Measurements from ENCODE around the gene NOS1AP. TPM values are rescaled to one million over a fixed set of nuclear protein-coding genes. Genes with fewer than 3 reads are reported as not detected.

NOS1AP gene
- polyA plus RNA-seq, 6 donors from 2014 or later, result not detected

- Mint-ChIP-seq H3K4me3 (no peak overlapping the region), H3K9me3 (no peaks in the 10 kb centered on the region), H3K27ac (no peak overlapping the region), H3K36me3 (no peaks in the 10 kb centered on the region), H3K27me3 (peaks cover under 1 to 10% (median 4%) of the 10 kb centered on the region in 3 donors), H3K4me1 (no peaks in the 10 kb centered on the region)
- no peak for ATAC-seq (ENCODE audit: low read depth in 2 of 2)
- no peak for DNase-seq
Observed at GRCh38 chr1:162370161-162370560, 300.7 kb downstream of the NOS1AP start.

- H3K36me3 Mint-ChIP-seq, result no peaks in the 10 kb centered on the region
- H3K4me3 Mint-ChIP-seq, result no peak overlapping the region
- H3K27me3 Mint-ChIP-seq, result peaks cover 0 to 9% (median 0%) of the 10 kb centered on the region in 3 donors
- H3K9me3 Mint-ChIP-seq, result no peaks in the 10 kb centered on the region
- H3K27ac Mint-ChIP-seq, result no peak overlapping the region
- DNase-seq (no peak), ATAC-seq (ENCODE audit: low read depth in 2 of 2) (no peak)
- no peaks in the 10 kb centered on the region for H3K4me1 Mint-ChIP-seq
Observed at GRCh38 chr1:162370721-162371120, 301.2 kb downstream of the NOS1AP start.

GRCh38 chr1:162371611-162372010, 302.1 kb downstream of the NOS1AP start:
- no peaks in the 10 kb centered on the region for H3K4me1 Mint-ChIP-seq
- DNase-seq (no peak), ATAC-seq (ENCODE audit: low read depth in 2 of 2) (no peak)
- H3K4me3 Mint-ChIP-seq, result no peak overlapping the region
- H3K27me3 Mint-ChIP-seq, result no peaks in the 10 kb centered on the region
- H3K27ac Mint-ChIP-seq, result peak overlapping the region in 1 of 6 donors; percentile 61
- no peaks in the 10 kb centered on the region for H3K36me3 Mint-ChIP-seq
- no peaks in the 10 kb centered on the region for H3K9me3 Mint-ChIP-seq

- Mint-ChIP-seq H3K36me3 (no peaks in the 10 kb centered on the region), H3K9me3 (no peaks in the 10 kb centered on the region), H3K4me3 (no peak overlapping the region), H3K27ac (peak overlapping the region in 2 of 6 donors; percentile 44 to 61), H3K4me1 (no peaks in the 10 kb centered on the region), H3K27me3 (no peaks in the 10 kb centered on the region)
- ATAC-seq (ENCODE audit: low read depth in 2 of 2) (no peak), DNase-seq (no peak)
Observed at GRCh38 chr1:162372159-162373071, 302.9 kb downstream of the NOS1AP start.

GRCh38 chr1:162373072-162373427, 303.6 kb downstream of the NOS1AP start:
- Mint-ChIP-seq H3K9me3 (no peaks in the 10 kb centered on the region), H3K4me3 (no peak overlapping the region), H3K4me1 (no peaks in the 10 kb centered on the region), H3K27me3 (no peaks in the 10 kb centered on the region), H3K36me3 (no peaks in the 10 kb centered on the region), H3K27ac (no peak overlapping the region)
- no peak for ATAC-seq (ENCODE audit: low read depth in 2 of 2)
- no peak for DNase-seq

GRCh38 chr1:162373541-162374260, 304.2 kb downstream of the NOS1AP start:
- no peaks in the 10 kb centered on the region for H3K4me1 Mint-ChIP-seq
- H3K36me3 Mint-ChIP-seq, result no peaks in the 10 kb centered on the region
- DNase-seq (no peak), ATAC-seq (ENCODE audit: low read depth in 2 of 2) (no peak)
- no peaks in the 10 kb centered on the region for H3K9me3 Mint-ChIP-seq
- H3K27me3 Mint-ChIP-seq, result no peaks in the 10 kb centered on the region
- H3K4me3 Mint-ChIP-seq, result peak overlapping the region in 1 of 8 donors; percentile 71
- H3K27ac Mint-ChIP-seq, result peak overlapping the region in 1 of 6 donors; percentile 41

GRCh38 chr1:162374406-162374805, 304.9 kb downstream of the NOS1AP start:
- Mint-ChIP-seq H3K27me3 (no peaks in the 10 kb centered on the region), H3K4me1 (no peaks in the 10 kb centered on the region), H3K27ac (no peak overlapping the region), H3K36me3 (no peaks in the 10 kb centered on the region), H3K4me3 (no peak overlapping the region), H3K9me3 (no peaks in the 10 kb centered on the region)
- DNase-seq (no peak), ATAC-seq (ENCODE audit: low read depth in 2 of 2) (no peak)

GRCh38 chr1:162375463-162375862, 306.0 kb downstream of the NOS1AP start:
- ATAC-seq (ENCODE audit: low read depth in 2 of 2) (no peak), DNase-seq (no peak)
- Mint-ChIP-seq H3K4me3 (no peak overlapping the region), H3K36me3 (no peaks in the 10 kb centered on the region), H3K4me1 (no peaks in the 10 kb centered on the region), H3K9me3 (no peaks in the 10 kb centered on the region), H3K27ac (no peak overlapping the region), H3K27me3 (no peaks in the 10 kb centered on the region)

- Mint-ChIP-seq H3K4me1 (no peaks in the 10 kb centered on the region), H3K36me3 (no peaks in the 10 kb centered on the region), H3K4me3 (no peak within 1 kb of the TSS), H3K9me3 (peaks cover 0 to 2% (median 0%) of the 10 kb centered on the region in 7 donors), H3K27ac (no peak within 1 kb of the TSS), H3K27me3 (no peaks in the 10 kb centered on the region)
- no peak for DNase-seq
- ATAC-seq (ENCODE audit: low read depth in 2 of 2), result no peak
Observed at GRCh38 chr1:162376691-162377090, 307.2 kb downstream of the NOS1AP start, which contains the start of gene SPATA46. TSS of gene SPATA46 (minus strand) at chr1:162376854. CDS start at chr1:162376790, 64 bp downstream.

- peak overlapping the region in 1 of 8 donors; percentile 30 for H3K4me3 Mint-ChIP-seq
- no peaks in the 10 kb centered on the region for H3K36me3 Mint-ChIP-seq
- H3K9me3 Mint-ChIP-seq, result peaks cover 0 to 2% (median 0%) of the 10 kb centered on the region in 7 donors
- H3K27me3 Mint-ChIP-seq, result no peaks in the 10 kb centered on the region
- ATAC-seq (ENCODE audit: low read depth in 2 of 2), result no peak
- H3K4me1 Mint-ChIP-seq, result no peaks in the 10 kb centered on the region
- no peak for DNase-seq
- no peak overlapping the region for H3K27ac Mint-ChIP-seq
Observed at GRCh38 chr1:162380061-162380846, 310.8 kb downstream of the NOS1AP start.

- H3K27me3 Mint-ChIP-seq, result peaks cover 0 to 2% (median 0%) of the 10 kb centered on the region in 3 donors
- no peaks in the 10 kb centered on the region for H3K36me3 Mint-ChIP-seq
- ATAC-seq (ENCODE audit: low read depth in 2 of 2) (no peak), DNase-seq (no peak)
- H3K9me3 Mint-ChIP-seq, result peaks cover 0 to 2% (median 0%) of the 10 kb centered on the region in 7 donors
- no peak within 1 kb of the TSS for H3K27ac Mint-ChIP-seq
- H3K4me3 Mint-ChIP-seq, result no peak within 1 kb of the TSS
- H3K4me1 Mint-ChIP-seq, result no peaks in the 10 kb centered on the region
Observed at GRCh38 chr1:162381383-162381782, 311.9 kb downstream of the NOS1AP start, which contains the start of gene C1orf226. TSS of gene C1orf226 (plus strand) at chr1:162381728. CDS start at chr1:162381902, 174 bp downstream.

GRCh38 chr1:162381941-162382750, 312.7 kb downstream of the NOS1AP start:
- no peak overlapping the region for H3K27ac Mint-ChIP-seq
- peaks cover 0 to 5% (median 0%) of the 10 kb centered on the region in 3 donors for H3K27me3 Mint-ChIP-seq
- no peak overlapping the region for H3K4me3 Mint-ChIP-seq
- DNase-seq (no peak), ATAC-seq (ENCODE audit: low read depth in 2 of 2) (no peak)
- H3K4me1 Mint-ChIP-seq, result no peaks in the 10 kb centered on the region
- no peaks in the 10 kb centered on the region for H3K36me3 Mint-ChIP-seq
- peaks cover 0 to 2% (median 0%) of the 10 kb centered on the region in 7 donors for H3K9me3 Mint-ChIP-seq
